ENCODE results near the gene MACROD2. TPM values are rescaled to one million over a fixed set of nuclear protein-coding genes. Genes with fewer than 3 reads are reported as not detected.

MACROD2 gene
- total RNA-seq, 1 experiment from 2014 or later, result 3.7 TPM

DNA sequence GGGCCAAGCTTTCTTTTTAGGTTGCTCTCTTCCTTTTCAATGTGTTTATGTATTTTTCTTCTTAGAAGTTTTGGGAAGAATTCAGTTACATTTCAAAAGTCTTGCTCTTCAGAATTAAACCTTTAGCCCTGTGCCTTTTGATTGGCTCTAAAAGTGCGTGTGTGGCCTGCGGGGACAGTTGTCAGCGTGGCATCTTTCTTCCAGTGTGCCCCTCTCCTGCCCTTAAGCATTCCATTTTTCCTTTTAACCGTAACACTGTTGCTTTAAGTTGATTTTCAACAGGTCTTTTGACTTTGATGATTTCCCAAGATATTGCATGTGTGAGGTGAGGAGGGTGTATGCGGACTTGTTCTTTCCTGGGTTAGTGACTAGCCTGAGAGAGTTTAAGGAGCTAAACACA is 1341.2 kb downstream of the MACROD2 start (continued):
- TF ChIP-seq, protein P1, sequence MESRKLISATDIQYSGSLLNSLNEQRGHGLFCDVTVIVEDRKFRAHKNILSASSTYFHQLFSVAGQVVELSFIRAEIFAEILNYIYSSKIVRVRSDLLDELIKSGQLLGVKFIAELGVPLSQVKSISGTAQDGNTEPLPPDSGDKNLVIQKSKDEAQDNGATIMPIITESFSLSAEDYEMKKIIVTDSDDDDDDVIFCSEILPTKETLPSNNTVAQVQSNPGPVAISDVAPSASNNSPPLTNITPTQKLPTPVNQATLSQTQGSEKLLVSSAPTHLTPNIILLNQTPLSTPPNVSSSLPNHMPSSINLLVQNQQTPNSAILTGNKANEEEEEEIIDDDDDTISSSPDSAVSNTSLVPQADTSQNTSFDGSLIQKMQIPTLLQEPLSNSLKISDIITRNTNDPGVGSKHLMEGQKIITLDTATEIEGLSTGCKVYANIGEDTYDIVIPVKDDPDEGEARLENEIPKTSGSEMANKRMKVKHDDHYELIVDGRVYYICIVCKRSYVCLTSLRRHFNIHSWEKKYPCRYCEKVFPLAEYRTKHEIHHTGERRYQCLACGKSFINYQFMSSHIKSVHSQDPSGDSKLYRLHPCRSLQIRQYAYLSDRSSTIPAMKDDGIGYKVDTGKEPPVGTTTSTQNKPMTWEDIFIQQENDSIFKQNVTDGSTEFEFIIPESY (IDR thresholded peaks at IDR 0.05; ENCODE audit: extremely low read depth, insufficient replicate concordance, low read length), result no peak
- TF ChIP-seq RAD21 (IDR thresholded peaks at IDR 0.05; ENCODE audit: low read depth), result no peak

DNA sequence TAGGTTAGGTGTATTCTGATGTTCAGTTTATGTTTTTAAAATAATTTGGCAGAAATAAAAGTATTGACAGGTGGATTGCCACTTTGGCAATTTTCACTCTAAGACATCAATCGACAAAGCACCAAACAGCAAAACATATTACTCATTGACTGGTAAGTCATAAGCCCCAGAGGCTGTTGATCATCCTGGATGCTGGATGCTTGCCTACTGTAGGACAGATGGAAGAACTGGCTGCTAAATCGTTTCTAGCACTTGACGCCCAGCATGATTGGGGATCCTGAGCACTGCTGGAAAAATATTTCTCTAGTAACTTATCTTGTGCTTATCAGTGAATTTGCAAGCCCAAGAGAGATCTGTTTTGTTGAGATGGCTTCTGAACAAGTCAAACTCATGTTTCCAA is 1343.9 kb downstream of the MACROD2 start:
- DNase-seq (ENCODE audit: low read depth, low spot score), result no peak
- Histone ChIP-seq H3K4me3 (replicated peaks in 1 of 2; ENCODE audit: low read depth in 1 of 2, low read length in 2 of 2) (no peak overlapping the region), H3K9ac (ENCODE audit: low read length) (no peak overlapping the region), H2AFZ (ENCODE audit: low read depth, low read length, poor library complexity, severe bottlenecking) (no peak overlapping the region), H3K27me3 (ENCODE audit: insufficient read depth, low read length) (no peaks in the 10 kb centered on the region), H4K20me1 (ENCODE audit: insufficient read depth) (no peaks in the 10 kb centered on the region), H3K9me2 (ENCODE audit: insufficient read depth) (no peaks in the 10 kb centered on the region), H3K4me1 (ENCODE audit: control insufficient read depth in 1 of 2, insufficient read depth in 2 of 2, low read length in 2 of 2) (no peaks in the 10 kb centered on the region), H3K9me3 (ENCODE audit: control insufficient read depth in 1 of 2, insufficient read depth in 1 of 2, low read depth in 1 of 2, low read length in 2 of 2) (no peaks in the 10 kb centered on the region; a peak in 1 of 4 replicates), H3K4me2 (ENCODE audit: low read length) (no peak overlapping the region), H3K27ac (ENCODE audit: low read depth, low read length) (no peak overlapping the region), H3K36me3 (ENCODE audit: control insufficient read depth in 1 of 2, insufficient read depth in 2 of 2, low read length in 2 of 2) (no peaks in the 10 kb centered on the region), H3K79me2 (ENCODE audit: insufficient read depth, low read length) (no peaks in the 10 kb centered on the region)
- TF ChIP-seq SIN3A (IDR thresholded peaks at IDR 0.05; ENCODE audit: low read depth), result no peak
- TF ChIP-seq RAD21 (IDR thresholded peaks at IDR 0.05; ENCODE audit: low read depth), result no peak
- TF ChIP-seq, protein P2, sequence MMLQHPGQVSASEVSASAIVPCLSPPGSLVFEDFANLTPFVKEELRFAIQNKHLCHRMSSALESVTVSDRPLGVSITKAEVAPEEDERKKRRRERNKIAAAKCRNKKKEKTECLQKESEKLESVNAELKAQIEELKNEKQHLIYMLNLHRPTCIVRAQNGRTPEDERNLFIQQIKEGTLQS (IDR thresholded peaks at IDR 0.05), result no peak
- TF ChIP-seq SRF (IDR thresholded peaks at IDR 0.05; ENCODE audit: low read depth), result no peak
- no peak for TF ChIP-seq CBX3 (IDR thresholded peaks at IDR 0.05; ENCODE audit: low read depth)
- no peak for TF ChIP-seq CEBPB (IDR thresholded peaks at IDR 0.05; ENCODE audit: low read depth)
- no peak for TF ChIP-seq EZH2 (IDR thresholded peaks at IDR 0.05)
- no peak for TF ChIP-seq POLR2AphosphoS5 (IDR thresholded peaks at IDR 0.05; ENCODE audit: low read depth, low read length)
- TF ChIP-seq YY1 (IDR thresholded peaks at IDR 0.05; ENCODE audit: extremely low read depth, insufficient replicate concordance, low read depth, low read length), result no peak
- TF ChIP-seq, protein P3, sequence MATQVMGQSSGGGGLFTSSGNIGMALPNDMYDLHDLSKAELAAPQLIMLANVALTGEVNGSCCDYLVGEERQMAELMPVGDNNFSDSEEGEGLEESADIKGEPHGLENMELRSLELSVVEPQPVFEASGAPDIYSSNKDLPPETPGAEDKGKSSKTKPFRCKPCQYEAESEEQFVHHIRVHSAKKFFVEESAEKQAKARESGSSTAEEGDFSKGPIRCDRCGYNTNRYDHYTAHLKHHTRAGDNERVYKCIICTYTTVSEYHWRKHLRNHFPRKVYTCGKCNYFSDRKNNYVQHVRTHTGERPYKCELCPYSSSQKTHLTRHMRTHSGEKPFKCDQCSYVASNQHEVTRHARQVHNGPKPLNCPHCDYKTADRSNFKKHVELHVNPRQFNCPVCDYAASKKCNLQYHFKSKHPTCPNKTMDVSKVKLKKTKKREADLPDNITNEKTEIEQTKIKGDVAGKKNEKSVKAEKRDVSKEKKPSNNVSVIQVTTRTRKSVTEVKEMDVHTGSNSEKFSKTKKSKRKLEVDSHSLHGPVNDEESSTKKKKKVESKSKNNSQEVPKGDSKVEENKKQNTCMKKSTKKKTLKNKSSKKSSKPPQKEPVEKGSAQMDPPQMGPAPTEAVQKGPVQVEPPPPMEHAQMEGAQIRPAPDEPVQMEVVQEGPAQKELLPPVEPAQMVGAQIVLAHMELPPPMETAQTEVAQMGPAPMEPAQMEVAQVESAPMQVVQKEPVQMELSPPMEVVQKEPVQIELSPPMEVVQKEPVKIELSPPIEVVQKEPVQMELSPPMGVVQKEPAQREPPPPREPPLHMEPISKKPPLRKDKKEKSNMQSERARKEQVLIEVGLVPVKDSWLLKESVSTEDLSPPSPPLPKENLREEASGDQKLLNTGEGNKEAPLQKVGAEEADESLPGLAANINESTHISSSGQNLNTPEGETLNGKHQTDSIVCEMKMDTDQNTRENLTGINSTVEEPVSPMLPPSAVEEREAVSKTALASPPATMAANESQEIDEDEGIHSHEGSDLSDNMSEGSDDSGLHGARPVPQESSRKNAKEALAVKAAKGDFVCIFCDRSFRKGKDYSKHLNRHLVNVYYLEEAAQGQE (IDR thresholded peaks at IDR 0.05; ENCODE audit: low read depth), result no peak
- TF ChIP-seq ELF1 (IDR thresholded peaks at IDR 0.05; ENCODE audit: borderline replicate concordance, low read depth), result no peak
- TF ChIP-seq ZFX (IDR thresholded peaks at IDR 0.05), result no peak
- intact Hi-C loops (cut with micrococcal nuclease), result no loop called here
- RAD21 ChIA-PET (ENCODE audit: low non-redundant PET in 1 of 2, low total read pairs in 2 of 2, uncharacterized antibody in 2 of 2, unreplicated experiment in 2 of 2), result no interaction called here
- BruUV-seq (replicated peaks), result no TSS peak
- POLR2A ChIA-PET, result no interaction called here
- ATAC-seq, result no peak
- CTCF ChIA-PET, result no interaction called here

Measured in HCT116 (cell line).